Tibial nerve (tissue), 4 donors: Measurements from ENCODE around the gene NDRG2. TPM values are rescaled to one million over a fixed set of nuclear protein-coding genes. Genes with fewer than 3 reads are reported as not detected.

Experiments used
- DNase-seq, 2 donors: peaks; one replicate each; pipeline ENCODE4 v3.0.0-alpha.2; 2019; ENCODE audit warnings: low spot score in 2 of 2
- H3K27ac ChIP-seq, 4 donors: fragments of 200-600 bp; sonication (generic) in 3 of 4; one replicate each; pipeline ENCODE4 v1.5.1; 2017 to 2019; ENCODE audit warnings: mild to moderate bottlenecking in 1 of 4
- H3K27me3 ChIP-seq, 2 donors: fragments of 200-600 bp; sonication (generic) in 1 of 2; one replicate each; pipeline versions ENCODE4 v1.5.1 to v1.6.0; 2017 to 2019
- H3K36me3 ChIP-seq, 3 donors: fragments of 200-600 bp; sonication (generic); one replicate each; pipeline ENCODE4 v1.5.1; 2018 to 2019
- H3K4me1 ChIP-seq, 4 donors: fragments of 200-600 bp; sonication (generic) in 3 of 4; one replicate each; pipeline ENCODE4 v1.5.1; 2017 to 2019
- H3K4me3 ChIP-seq, 4 donors: fragments of 200-600 bp; sonication (generic) in 3 of 4; one replicate each; pipeline ENCODE4 v1.5.1; 2017 to 2019; ENCODE audit warnings: mild to moderate bottlenecking in 1 of 4, moderate library complexity in 1 of 4
- H3K9me3 ChIP-seq, 4 donors: fragments of 200-600 bp; sonication (generic) in 3 of 4; one replicate each; pipeline ENCODE4 v1.5.1; 2017 to 2019
- EP300 ChIP-seq, 2 donors: sonication (generic); formaldehyde crosslinking; IDR thresholded peaks; one replicate each; pipeline ENCODE4 v1.6.1; 2017; ENCODE audit warnings: antibody characterized with exemption in 2 of 2, mild to moderate bottlenecking in 1 of 2
- POLR2A ChIP-seq, 2 donors: fragments of 450-650 bp; IDR thresholded peaks; one replicate each; pipeline ENCODE4 v1.6.1; 2017; ENCODE audit warnings: antibody characterized with exemption in 2 of 2, mild to moderate bottlenecking in 2 of 2, moderate library complexity in 2 of 2
- WGBS, 2 donors: methylation state at CpG; one replicate each; pipeline ENCODE4 v1.1.5; 2018; 5-methylcytosine and 5-hydroxymethylcytosine counted together
- total RNA-seq, 4 donors: library from RNA; depleted of rRNA; stranded (reverse); fragments of >200 nt; gene quantifications; one replicate each; pipeline ENCODE4 v1.1.0, GENCODE V29; 2016
- TF ChIP-seq, protein P1 (sequence below), 5 experiments: fragments of 200-600 bp in 3 of 5; fragments of 450-650 bp in 2 of 5; sonication (generic) in 3 of 5; IDR thresholded peaks; one replicate each; pipeline ENCODE4 v1.5.1; 2016 to 2019; ENCODE audit warnings: antibody characterized with exemption in 5 of 5, mild to moderate bottlenecking in 3 of 5, moderate library complexity in 2 of 5

NDRG2 gene
- total RNA-seq, 4 donors from 2014 or later = 370 to 971 (median 750) TPM

DNA sequence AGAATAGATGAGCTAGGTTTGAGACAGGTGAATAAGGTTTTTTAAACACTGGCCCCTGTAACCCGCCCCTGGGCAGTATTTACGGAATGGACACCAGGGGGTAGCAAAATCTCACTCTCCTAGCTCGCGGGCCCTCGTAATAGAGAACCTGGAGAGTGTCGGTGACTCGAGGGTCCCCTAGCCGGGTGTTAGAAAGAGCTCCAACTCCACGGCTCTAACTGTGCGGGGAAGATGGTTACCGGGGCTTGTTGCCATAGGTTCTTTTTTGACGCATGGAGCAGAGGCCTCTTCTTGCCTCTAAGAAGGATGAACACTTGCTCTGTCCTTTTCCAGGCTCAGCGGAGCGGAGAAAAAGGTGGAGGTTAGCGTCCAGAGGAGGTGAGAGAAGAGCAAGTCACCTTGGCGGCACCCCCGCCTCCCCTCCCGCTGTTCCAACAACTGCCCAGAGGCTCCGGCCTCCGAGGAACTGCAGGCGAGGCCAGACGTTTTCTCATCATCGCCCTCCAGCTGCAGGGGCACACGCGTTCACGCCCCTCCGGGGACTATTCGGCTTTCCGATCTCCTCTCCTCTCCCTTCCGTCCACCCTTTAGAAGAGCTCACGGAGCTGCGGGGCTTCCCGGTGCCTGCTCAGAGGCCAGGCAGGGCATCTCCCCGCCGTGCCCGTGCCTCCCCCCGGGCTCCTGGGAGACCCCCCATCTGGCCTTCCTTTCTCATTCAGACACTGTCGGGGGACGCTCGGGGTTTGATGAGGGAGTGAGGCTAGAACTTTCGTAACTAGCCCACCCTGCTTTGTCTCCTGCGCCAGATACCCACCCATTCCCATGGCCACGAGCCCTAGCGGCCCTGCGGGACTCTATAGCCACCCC lies 43.9 kb upstream of the NDRG2 start:
- Histone ChIP-seq H3K4me3 (peak overlapping the region; percentile 54 to 88 (median 74)), H3K36me3 (peaks cover 0 to under 1% (median 0%) of the 10 kb centered on the region in 3 donors), H3K4me1 (peaks cover 0 to 43% (median 28%) of the 10 kb centered on the region in 4 donors), H3K9me3 (no peaks in the 10 kb centered on the region), H3K27ac (peak overlapping the region; percentile 81 to 97 (median 94)), H3K27me3 (no peaks in the 10 kb centered on the region)
- WGBS, 2 donors = 1 to 2% methylated on average over 38 to 45 of the region's 45 CpGs
- TF ChIP-seq POLR2A (IDR thresholded peaks at IDR 0.05) (no peak), EP300 (IDR thresholded peaks at IDR 0.05) (peak in 1 of 2 donors; percentile 11)
- TF ChIP-seq, protein P1, sequence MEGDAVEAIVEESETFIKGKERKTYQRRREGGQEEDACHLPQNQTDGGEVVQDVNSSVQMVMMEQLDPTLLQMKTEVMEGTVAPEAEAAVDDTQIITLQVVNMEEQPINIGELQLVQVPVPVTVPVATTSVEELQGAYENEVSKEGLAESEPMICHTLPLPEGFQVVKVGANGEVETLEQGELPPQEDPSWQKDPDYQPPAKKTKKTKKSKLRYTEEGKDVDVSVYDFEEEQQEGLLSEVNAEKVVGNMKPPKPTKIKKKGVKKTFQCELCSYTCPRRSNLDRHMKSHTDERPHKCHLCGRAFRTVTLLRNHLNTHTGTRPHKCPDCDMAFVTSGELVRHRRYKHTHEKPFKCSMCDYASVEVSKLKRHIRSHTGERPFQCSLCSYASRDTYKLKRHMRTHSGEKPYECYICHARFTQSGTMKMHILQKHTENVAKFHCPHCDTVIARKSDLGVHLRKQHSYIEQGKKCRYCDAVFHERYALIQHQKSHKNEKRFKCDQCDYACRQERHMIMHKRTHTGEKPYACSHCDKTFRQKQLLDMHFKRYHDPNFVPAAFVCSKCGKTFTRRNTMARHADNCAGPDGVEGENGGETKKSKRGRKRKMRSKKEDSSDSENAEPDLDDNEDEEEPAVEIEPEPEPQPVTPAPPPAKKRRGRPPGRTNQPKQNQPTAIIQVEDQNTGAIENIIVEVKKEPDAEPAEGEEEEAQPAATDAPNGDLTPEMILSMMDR (IDR thresholded peaks at IDR 0.05) = peak; percentile 53 to 91 (median 69)
- peak in 1 of 2 donors; percentile 63 for DNase-seq

- peak overlapping the region in 1 of 4 donors; percentile 30 for H3K27ac ChIP-seq
- TF ChIP-seq EP300 (IDR thresholded peaks at IDR 0.05) (no peak), POLR2A (IDR thresholded peaks at IDR 0.05) (no peak)
- TF ChIP-seq, protein P1 (IDR thresholded peaks at IDR 0.05) = no peak
- peaks cover 0 to 38% (median 19%) of the 10 kb centered on the region in 4 donors for H3K4me1 ChIP-seq
- no peaks in the 10 kb centered on the region for H3K36me3 ChIP-seq
- no peaks in the 10 kb centered on the region for H3K9me3 ChIP-seq
- WGBS, 2 donors = 75 to 80% methylated on average over 7 of the region's 7 CpGs
- H3K27me3 ChIP-seq = no peaks in the 10 kb centered on the region
- no peak for DNase-seq
- no peak overlapping the region for H3K4me3 ChIP-seq
Observed at GRCh38 chr14:21066882-21067502, 42.1 kb upstream of the NDRG2 start.

GRCh38 chr14:21063479-21063878 lies 38.6 kb upstream of the NDRG2 start:
- Histone ChIP-seq H3K4me3 (no peak overlapping the region), H3K36me3 (no peaks in the 10 kb centered on the region), H3K27me3 (no peaks in the 10 kb centered on the region), H3K4me1 (peaks cover 0 to 49% (median 5%) of the 10 kb centered on the region in 4 donors), H3K9me3 (no peaks in the 10 kb centered on the region), H3K27ac (peak overlapping the region in 2 of 4 donors; percentile 18 to 52)
- TF ChIP-seq, protein P1 (IDR thresholded peaks at IDR 0.05) = no peak
- TF ChIP-seq POLR2A (IDR thresholded peaks at IDR 0.05) = no peak
- TF ChIP-seq EP300 (IDR thresholded peaks at IDR 0.05) = no peak
- peak in 1 of 2 donors; percentile 23 for DNase-seq
- 39 to 42% methylated on average over 3 of the region's 3 CpGs for WGBS, 2 donors

DNA sequence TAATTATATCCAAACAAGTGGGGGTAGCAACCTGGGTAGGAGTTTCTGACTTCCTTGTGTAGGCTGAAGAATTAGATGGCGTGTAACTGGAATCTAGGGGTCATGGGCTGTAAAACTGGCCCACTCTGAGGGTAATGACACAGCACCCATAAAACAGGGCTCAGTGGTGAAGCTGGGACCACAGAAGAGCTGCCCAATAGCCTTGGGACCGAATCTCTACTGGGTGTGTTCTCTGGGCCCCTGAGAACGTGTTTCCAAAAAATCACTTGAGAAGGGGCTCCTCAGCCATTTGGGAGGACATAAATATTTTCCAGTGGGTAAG lies 36.4 kb upstream of the NDRG2 start:
- no peak overlapping the region for H3K4me3 ChIP-seq
- peaks cover 0 to 62% (median 6%) of the 10 kb centered on the region in 4 donors for H3K4me1 ChIP-seq
- no peaks in the 10 kb centered on the region for H3K27me3 ChIP-seq
- H3K9me3 ChIP-seq = no peaks in the 10 kb centered on the region
- peak overlapping the region in 3 of 4 donors; percentile 21 to 81 (median 52) for H3K27ac ChIP-seq
- no peak for TF ChIP-seq POLR2A (IDR thresholded peaks at IDR 0.05)
- WGBS, 2 donors = 48 to 52% methylated on average over 3 of the region's 3 CpGs
- DNase-seq = no peak
- H3K36me3 ChIP-seq = no peaks in the 10 kb centered on the region

- Histone ChIP-seq H3K36me3 (no peaks in the 10 kb centered on the region), H3K4me3 (no peak overlapping the region), H3K27me3 (no peaks in the 10 kb centered on the region), H3K9me3 (no peaks in the 10 kb centered on the region), H3K27ac (peak overlapping the region in 3 of 4 donors; percentile 32 to 81 (median 52)), H3K4me1 (peaks cover 0 to 68% (median 6%) of the 10 kb centered on the region in 4 donors)
- TF ChIP-seq POLR2A (IDR thresholded peaks at IDR 0.05) (no peak), EP300 (IDR thresholded peaks at IDR 0.05) (no peak)
- TF ChIP-seq, protein P1 (IDR thresholded peaks at IDR 0.05) = no peak
- WGBS, 2 donors = 59 to 63% methylated on average over 13 of the region's 13 CpGs
- DNase-seq = no peak
Observed at GRCh38 chr14:21060614-21061346, 35.9 kb upstream of the NDRG2 start.
